Thyroid gland (tissue), 4 donors: ENCODE data around the gene AMZ1.

Experiments
- CTCF ChIP-seq, 6 experiments: fragments of 200-600 bp in 3 of 6; fragments of 450-650 bp in 3 of 6; sonication (generic) in 3 of 6; IDR thresholded peaks; one replicate each; pipeline ENCODE4 v1.5.1; 2016 to 2019; ENCODE audit warnings: antibody characterized with exemption in 6 of 6, mild to moderate bottlenecking in 2 of 6, inconsistent platforms in 1 of 6, moderate library complexity in 1 of 6
- POLR2A ChIP-seq, 2 donors: fragments of 450-650 bp; IDR thresholded peaks; one replicate each; pipeline ENCODE4 v1.6.1; 2017; ENCODE audit warnings: antibody characterized with exemption in 2 of 2, mild to moderate bottlenecking in 2 of 2, moderate library complexity in 1 of 2

- TF ChIP-seq CTCF (IDR thresholded peaks at IDR 0.05) (no peak), POLR2A (IDR thresholded peaks at IDR 0.05) (no peak)
Observed at GRCh38 chr7:2686101-2686500, 1.9 kb upstream of the AMZ1 start.
